DOHH2 (cell line): Measurements from ENCODE around the gene TMPRSS4.

Source experiments
- H3F3A ChIP-seq: fragments of 200-600 bp; sonication (generic), shearing (Covaris generic); 2 replicates; pipeline ENCODE4 v1.6.0; 2016; ENCODE audit warnings: antibody characterized with exemption, mild to moderate bottlenecking; ENCODE audit not compliant: control insufficient read depth, insufficient read depth
- H3K27ac ChIP-seq: fragments of 200-600 bp; sonication (generic); 2 replicates; pipeline ENCODE4 v1.5.1; 2014; ENCODE audit warnings: low read depth, mild to moderate bottlenecking, low read length, moderate library complexity
- H3K27me3 ChIP-seq: fragments of 200-600 bp; sonication (generic); 2 replicates; pipeline ENCODE4 v1.6.1; 2014; ENCODE audit warnings: mild to moderate bottlenecking, low read length, mixed read lengths; ENCODE audit not compliant: control insufficient read depth
- H3K36me3 ChIP-seq: fragments of 200-600 bp; sonication (generic); 2 replicates; pipeline ENCODE4 v1.6.1; 2014; ENCODE audit warnings: mild to moderate bottlenecking, low read length, moderate library complexity, mixed read lengths; ENCODE audit not compliant: control insufficient read depth
- H3K4me1 ChIP-seq: fragments of 200-600 bp; sonication (generic); 2 replicates; pipeline ENCODE4 v1.6.1; 2014; ENCODE audit warnings: mild to moderate bottlenecking, low read length, mixed read lengths; ENCODE audit not compliant: control insufficient read depth
- H3K4me2 ChIP-seq: fragments of 200-600 bp; sonication (generic); 2 replicates; pipeline ENCODE4 v1.6.0; 2014; ENCODE audit warnings: mild to moderate bottlenecking, low read length, moderate library complexity
- H3K4me3 ChIP-seq: fragments of 200-600 bp; sonication (generic); 2 replicates; pipeline ENCODE4 v1.5.1; 2014; ENCODE audit warnings: mild to moderate bottlenecking, low read length, mixed read lengths
- H3K79me2 ChIP-seq: fragments of 200-600 bp; sonication (generic); 2 replicates; pipeline ENCODE4 v1.6.1; 2014; ENCODE audit warnings: mild to moderate bottlenecking, low read length, mixed read lengths; ENCODE audit not compliant: control insufficient read depth
- H3K9me2 ChIP-seq: fragments of 200-600 bp; sonication (generic); replicated peaks from 2 replicates; pipeline ENCODE4 v1.6.1; 2014; ENCODE audit warnings: mild to moderate bottlenecking, low read length, mixed read lengths; ENCODE audit not compliant: control insufficient read depth
- H3K9me3 ChIP-seq: fragments of 200-600 bp; sonication (generic); 2 replicates; pipeline ENCODE4 v1.6.1; 2014; ENCODE audit warnings: antibody characterized with exemption, low read length, mixed read lengths; ENCODE audit not compliant: control insufficient read depth, insufficient read depth
- H4K20me1 ChIP-seq: fragments of 200-600 bp; sonication (generic); 2 replicates; pipeline ENCODE4 v1.6.0; 2014; ENCODE audit warnings: low read depth, mild to moderate bottlenecking, antibody characterized with exemption, low read length, moderate library complexity; ENCODE audit not compliant: control insufficient read depth, insufficient read depth
- EZH2phosphoT487 ChIP-seq: fragments of 200-600 bp; sonication (generic); IDR thresholded peaks from 2 replicates; pipeline ENCODE4 v1.6.1; 2017; ENCODE audit warnings: borderline replicate concordance, mild to moderate bottlenecking, antibody characterized with exemption, low read length, moderate library complexity, mixed read lengths
- TF ChIP-seq, protein P1 (sequence below): fragments of 200-600 bp; sonication (generic); IDR thresholded peaks from one replicate; pipeline ENCODE4 v1.5.1; 2014; ENCODE audit warnings: antibody characterized with exemption, mild to moderate bottlenecking, low read depth, low read length; ENCODE audit not compliant: poor library complexity, severe bottlenecking

The TMPRSS4 gene

GRCh38 chr11:118133816-118134215 is 56.9 kb downstream of the TMPRSS4 start:
- H4K20me1 ChIP-seq: no peaks in the 10 kb centered on the region
- no peaks in the 10 kb centered on the region for H3F3A ChIP-seq
- no peak overlapping the region for H3K4me3 ChIP-seq
- H3K27me3 ChIP-seq: peaks cover 32% of the 10 kb centered on the region
- no peaks in the 10 kb centered on the region for H3K9me2 ChIP-seq
- H3K4me1 ChIP-seq: no peaks in the 10 kb centered on the region
- H3K4me2 ChIP-seq: no peak overlapping the region
- TF ChIP-seq EZH2phosphoT487: no peak
- TF ChIP-seq, protein P1, sequence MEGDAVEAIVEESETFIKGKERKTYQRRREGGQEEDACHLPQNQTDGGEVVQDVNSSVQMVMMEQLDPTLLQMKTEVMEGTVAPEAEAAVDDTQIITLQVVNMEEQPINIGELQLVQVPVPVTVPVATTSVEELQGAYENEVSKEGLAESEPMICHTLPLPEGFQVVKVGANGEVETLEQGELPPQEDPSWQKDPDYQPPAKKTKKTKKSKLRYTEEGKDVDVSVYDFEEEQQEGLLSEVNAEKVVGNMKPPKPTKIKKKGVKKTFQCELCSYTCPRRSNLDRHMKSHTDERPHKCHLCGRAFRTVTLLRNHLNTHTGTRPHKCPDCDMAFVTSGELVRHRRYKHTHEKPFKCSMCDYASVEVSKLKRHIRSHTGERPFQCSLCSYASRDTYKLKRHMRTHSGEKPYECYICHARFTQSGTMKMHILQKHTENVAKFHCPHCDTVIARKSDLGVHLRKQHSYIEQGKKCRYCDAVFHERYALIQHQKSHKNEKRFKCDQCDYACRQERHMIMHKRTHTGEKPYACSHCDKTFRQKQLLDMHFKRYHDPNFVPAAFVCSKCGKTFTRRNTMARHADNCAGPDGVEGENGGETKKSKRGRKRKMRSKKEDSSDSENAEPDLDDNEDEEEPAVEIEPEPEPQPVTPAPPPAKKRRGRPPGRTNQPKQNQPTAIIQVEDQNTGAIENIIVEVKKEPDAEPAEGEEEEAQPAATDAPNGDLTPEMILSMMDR: no peak
- no peaks in the 10 kb centered on the region for H3K36me3 ChIP-seq
- H3K27ac ChIP-seq: no peak overlapping the region
- H3K9me3 ChIP-seq: no peaks in the 10 kb centered on the region
- no peaks in the 10 kb centered on the region for H3K79me2 ChIP-seq

DNA sequence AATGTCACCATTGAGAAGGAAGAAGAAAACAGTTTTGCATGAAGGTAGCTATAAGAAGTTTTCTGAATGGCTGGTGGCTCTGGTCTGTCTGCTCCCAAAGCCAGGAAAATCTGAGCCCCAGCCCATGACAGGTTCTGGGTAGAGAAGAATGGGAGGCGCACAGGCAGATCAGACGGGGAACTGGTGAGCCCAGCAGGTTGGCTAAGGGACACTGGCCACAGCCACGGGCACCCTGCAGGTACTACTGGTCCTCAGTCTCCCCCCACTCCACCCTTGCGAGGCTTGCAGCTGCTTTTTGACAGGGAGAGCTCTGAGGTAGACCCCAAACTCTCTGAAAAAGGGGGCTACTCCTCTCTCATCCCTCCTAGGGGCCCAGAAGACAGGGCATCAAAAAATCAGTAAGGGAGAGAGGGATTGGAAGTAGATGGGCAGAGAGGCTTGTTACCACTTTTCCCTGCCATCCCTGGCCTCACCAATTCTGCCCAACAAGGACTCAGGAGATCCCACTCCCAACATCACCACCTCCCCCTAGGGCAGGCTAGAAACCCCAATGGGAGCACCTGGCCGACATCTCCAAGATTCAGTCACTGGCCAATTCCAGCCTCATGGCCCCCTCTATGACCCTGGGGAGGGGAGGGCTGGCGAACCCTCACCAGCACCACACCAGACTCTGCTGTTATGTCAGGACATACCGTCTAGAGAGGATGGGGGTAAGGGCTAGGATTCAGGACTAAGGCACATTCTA is 58.3 kb downstream of the TMPRSS4 start:
- TF ChIP-seq EZH2phosphoT487: no peak
- TF ChIP-seq, protein P1: no peak
- Histone ChIP-seq H3K9me2 (no peaks in the 10 kb centered on the region), H3K79me2 (no peaks in the 10 kb centered on the region), H4K20me1 (no peaks in the 10 kb centered on the region), H3K27ac (no peak overlapping the region), H3K36me3 (no peaks in the 10 kb centered on the region), H3K4me1 (no peaks in the 10 kb centered on the region), H3K4me3 (no peak overlapping the region), H3K27me3 (peaks cover 30% of the 10 kb centered on the region), H3K4me2 (no peak overlapping the region), H3F3A (no peaks in the 10 kb centered on the region), H3K9me3 (no peaks in the 10 kb centered on the region)

- no peaks in the 10 kb centered on the region for H3K36me3 ChIP-seq
- no peaks in the 10 kb centered on the region for H4K20me1 ChIP-seq
- no peaks in the 10 kb centered on the region for H3K79me2 ChIP-seq
- no peak for TF ChIP-seq EZH2phosphoT487
- TF ChIP-seq, protein P1: no peak
- no peak overlapping the region for H3K27ac ChIP-seq
- H3K27me3 ChIP-seq: peaks cover 34% of the 10 kb centered on the region
- no peaks in the 10 kb centered on the region for H3K9me3 ChIP-seq
- no peak overlapping the region for H3K4me2 ChIP-seq
- no peaks in the 10 kb centered on the region for H3F3A ChIP-seq
- H3K4me3 ChIP-seq: no peak overlapping the region
- no peaks in the 10 kb centered on the region for H3K4me1 ChIP-seq
- H3K9me2 ChIP-seq: no peaks in the 10 kb centered on the region
Measured at GRCh38 chr11:118135796-118136165, 58.9 kb downstream of the TMPRSS4 start.
